Measurements from ENCODE around the gene CFAP161.

DNA sequence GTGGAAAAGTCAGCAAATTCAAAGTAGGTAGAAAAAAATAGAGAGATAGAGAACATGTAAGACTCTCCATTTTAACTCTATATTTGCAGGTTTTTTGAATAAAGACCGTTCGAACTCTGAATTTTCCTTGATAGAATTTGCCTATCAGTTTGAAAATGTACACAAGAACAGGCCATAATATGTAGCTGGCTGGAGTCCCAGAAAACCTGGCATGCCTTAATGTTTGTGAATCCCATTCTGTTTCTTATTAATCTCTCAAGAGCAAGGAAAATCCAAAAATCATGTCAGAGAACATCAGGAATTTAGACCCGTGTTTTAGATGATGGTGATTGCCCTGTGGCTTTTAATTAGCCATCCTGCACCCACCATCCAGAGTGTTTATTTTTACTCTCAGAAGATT is 7.2 kb upstream of the CFAP161 start:
- TF ChIP-seq CTCF (IDR thresholded peaks at IDR 0.05) (no peak), POLR2AphosphoS5 (IDR thresholded peaks at IDR 0.05) (no peak), POLR2A (IDR thresholded peaks at IDR 0.05) (no peak), EP300 (IDR thresholded peaks at IDR 0.05) (no peak)

All from gastroesophageal sphincter (tissue), 3 donors.